Spleen (tissue), 11 donors: ENCODE results near the gene TRABD2A. TPM values are rescaled to one million over a fixed set of nuclear protein-coding genes. Genes with fewer than 3 reads are reported as not detected.

Experiments
- DNase-seq: peaks from one replicate; pipeline ENCODE4 v3.0.0-alpha.2; 2020
- H3K27ac ChIP-seq, 8 donors: fragments of 200-600 bp; sonication (generic) in 7 of 8; 1 replicate in 4 of 8; 2 replicates in 4 of 8; pipeline versions ENCODE4 v1.5.0 to v1.8.0; 2016 to 2021; ENCODE audit warnings: inconsistent platforms in 4 of 8, mild to moderate bottlenecking in 4 of 8, moderate library complexity in 1 of 8
- H3K27me3 ChIP-seq, 7 donors: fragments of 200-600 bp; sonication (generic) in 6 of 7; replicated peaks in 1 of 7; 1 replicate in 4 of 7; 2 replicates in 3 of 7; pipeline versions ENCODE4 v1.5.0 to v1.8.0; 2016 to 2021; ENCODE audit warnings: inconsistent platforms in 3 of 7, mild to moderate bottlenecking in 1 of 7
- H3K36me3 ChIP-seq, 6 donors: fragments of 200-600 bp; sonication (generic) in 5 of 6; 1 replicate in 4 of 6; 2 replicates in 2 of 6; pipeline versions ENCODE4 v1.5.0 to v1.8.0; 2016 to 2021; ENCODE audit warnings: inconsistent platforms in 2 of 6
- H3K4me1 ChIP-seq, 6 donors: fragments of 200-600 bp; sonication (generic) in 5 of 6; 1 replicate in 3 of 6; 2 replicates in 3 of 6; pipeline versions ENCODE4 v1.5.0 to v1.8.0; 2016 to 2021; ENCODE audit warnings: inconsistent platforms in 3 of 6
- H3K4me3 ChIP-seq, 8 donors: fragments of 200-600 bp; sonication (generic) in 7 of 8; 1 replicate in 4 of 8; 2 replicates in 4 of 8; pipeline versions ENCODE4 v1.5.0 to v1.8.0; 2016 to 2021; ENCODE audit warnings: inconsistent platforms in 4 of 8, mild to moderate bottlenecking in 4 of 8, moderate library complexity in 2 of 8
- H3K9me3 ChIP-seq, 8 donors: fragments of 200-600 bp; sonication (generic) in 7 of 8; 1 replicate in 4 of 8; 2 replicates in 4 of 8; pipeline versions ENCODE4 v1.5.0 to v1.8.0; 2016 to 2021; ENCODE audit warnings: inconsistent platforms in 4 of 8
- POLR2A ChIP-seq, 3 donors: fragments of 450-650 bp; IDR thresholded peaks; one replicate each; pipeline ENCODE4 v1.5.1; 2017; ENCODE audit warnings: antibody characterized with exemption in 3 of 3, mild to moderate bottlenecking in 1 of 3
- POLR2AphosphoS5 ChIP-seq, 3 donors: sonication (generic); formaldehyde crosslinking; IDR thresholded peaks; one replicate each; pipeline ENCODE4 v1.5.1; 2017; ENCODE audit warnings: antibody characterized with exemption in 3 of 3
- WGBS, 5 donors: extraction: QIAGEN DNeasy Blood & Tissue Kit in 3 of 5; methylation state at CpG; one replicate each; pipeline versions ENCODE4 v1.1.5 to v1.1.7; 2013 to 2018; 5-methylcytosine and 5-hydroxymethylcytosine counted together
- intact Hi-C: fragments of 100-400 bp; cut with DNase I; formaldehyde crosslinking; loops from one replicate; pipeline ENCODE4 v1.15.0; 2023; ENCODE audit warnings: low total_unique reads
- polyA plus RNA-seq, 3 donors: library from polyadenylated mRNA; stranded (reverse); fragments of 200-250 nt; gene quantifications; one replicate each; pipeline ENCODE4 v1.2.1, GENCODE V29; 2013
- total RNA-seq, 7 donors: library from RNA; depleted of rRNA in 3 of 7; stranded (reverse); fragments of >200 nt in 3 of 7; fragmentation: NEBNext Ultra II Directional in 4 of 7; extraction: Animal tissue kit (Norgen Biotek cat#: 25700) in 4 of 7; gene quantifications; one replicate each; pipeline versions ENCODE4 v1.1.0 to v1.2.1, GENCODE V29; 2016 to 2021
- TF ChIP-seq, protein P1 (sequence below), 11 experiments: fragments of 200-600 bp in 7 of 11; fragments of 450-650 bp in 4 of 11; sonication (generic) in 4 of 11; IDR thresholded peaks in 8 of 11; conservative IDR thresholded peaks in 3 of 11; 1 replicate in 7 of 11; 2 replicates in 4 of 11; pipeline versions ENCODE4 v1.4.0 to v1.8.0; 2016 to 2021; ENCODE audit warnings: antibody characterized with exemption in 11 of 11, inconsistent platforms in 4 of 11, mild to moderate bottlenecking in 1 of 11
- donor health status: healthy with polysubstance abuse.
- donor health status: DM: no; HTN: no; CAD: no; lungs with moderate emphysema.
- donor health status: DM: no; HTN: no; CAD: no.
- donor health status: Bipolar disorder and iron deficiency.
- donor health status: healthy.
- donor health status: DM: no; HTN: no; CAD: no.
- donor health status: DM: yes; HTN: yes; CAD: no.

Gene TRABD2A
- total and polyA plus RNA-seq, 10 donors: 4.5 to 12.5 (median 8.3) TPM

DNA sequence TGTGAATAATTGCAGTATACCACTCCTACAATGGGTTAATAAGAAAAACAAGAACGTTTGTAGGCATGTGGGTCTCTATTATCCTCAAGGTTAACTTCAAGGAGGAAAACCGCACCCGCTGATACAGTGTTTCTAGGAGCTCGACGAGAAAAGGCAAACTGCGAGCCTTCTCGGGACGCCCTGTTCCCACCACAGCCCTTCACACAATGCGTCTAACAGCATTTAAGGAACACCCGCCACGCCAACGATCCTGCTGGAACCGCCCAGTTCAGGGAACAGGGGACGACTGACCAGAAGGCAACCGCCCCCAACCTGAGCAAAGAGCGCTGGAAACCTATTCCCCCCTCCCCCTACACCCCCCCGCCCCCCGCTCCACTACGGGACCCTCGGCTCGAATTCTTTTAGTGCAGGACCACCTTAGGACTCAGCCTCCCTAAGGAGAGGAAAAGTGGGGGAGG, 23.9 kb upstream of the TRABD2A start:
- H3K4me1 ChIP-seq: peaks cover 13 to 62% (median 31%) of the 10 kb centered on the region in 6 donors
- peak overlapping the region; percentile 76 to 99 (median 96) for H3K4me3 ChIP-seq
- 1 to 2% (median 1%) methylated on average over 19 to 21 of the region's 21 CpGs for WGBS, 5 donors
- H3K36me3 ChIP-seq: peaks cover 0 to 6% (median 0%) of the 10 kb centered on the region in 6 donors
- DNase-seq: peak; percentile 90
- intact Hi-C loops: no loop called here
- TF ChIP-seq POLR2AphosphoS5 (IDR thresholded peaks at IDR 0.05) (peak in 2 of 3 donors; percentile 47 to 80), POLR2A (IDR thresholded peaks at IDR 0.05) (peak in 1 of 3 donors; percentile 43)
- TF ChIP-seq, protein P1, sequence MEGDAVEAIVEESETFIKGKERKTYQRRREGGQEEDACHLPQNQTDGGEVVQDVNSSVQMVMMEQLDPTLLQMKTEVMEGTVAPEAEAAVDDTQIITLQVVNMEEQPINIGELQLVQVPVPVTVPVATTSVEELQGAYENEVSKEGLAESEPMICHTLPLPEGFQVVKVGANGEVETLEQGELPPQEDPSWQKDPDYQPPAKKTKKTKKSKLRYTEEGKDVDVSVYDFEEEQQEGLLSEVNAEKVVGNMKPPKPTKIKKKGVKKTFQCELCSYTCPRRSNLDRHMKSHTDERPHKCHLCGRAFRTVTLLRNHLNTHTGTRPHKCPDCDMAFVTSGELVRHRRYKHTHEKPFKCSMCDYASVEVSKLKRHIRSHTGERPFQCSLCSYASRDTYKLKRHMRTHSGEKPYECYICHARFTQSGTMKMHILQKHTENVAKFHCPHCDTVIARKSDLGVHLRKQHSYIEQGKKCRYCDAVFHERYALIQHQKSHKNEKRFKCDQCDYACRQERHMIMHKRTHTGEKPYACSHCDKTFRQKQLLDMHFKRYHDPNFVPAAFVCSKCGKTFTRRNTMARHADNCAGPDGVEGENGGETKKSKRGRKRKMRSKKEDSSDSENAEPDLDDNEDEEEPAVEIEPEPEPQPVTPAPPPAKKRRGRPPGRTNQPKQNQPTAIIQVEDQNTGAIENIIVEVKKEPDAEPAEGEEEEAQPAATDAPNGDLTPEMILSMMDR (IDR thresholded peaks at IDR 0.05 in 8 of 11, conservative IDR thresholded peaks at IDR 0.05 in 3 of 11): no peak
- peak overlapping the region; percentile 92 to 99 (median 97) for H3K27ac ChIP-seq
- H3K9me3 ChIP-seq: no peaks in the 10 kb centered on the region
- no peaks in the 10 kb centered on the region for H3K27me3 ChIP-seq

- Histone ChIP-seq H3K4me3 (peak overlapping the region in 2 of 8 donors; percentile 76 to 96), H3K27ac (peak overlapping the region in 7 of 8 donors; percentile 92 to 99 (median 98))
- TF ChIP-seq, protein P1 (IDR thresholded peaks at IDR 0.05 in 8 of 11, conservative IDR thresholded peaks at IDR 0.05 in 3 of 11): no peak
- TF ChIP-seq POLR2A (IDR thresholded peaks at IDR 0.05): no peak
These were observed 23.3 kb upstream of the TRABD2A start for GRCh38 chr2:84904151-84904550.

GRCh38 chr2:84902526-84902925, 21.6 kb upstream of the TRABD2A start:
- Histone ChIP-seq H3K9me3 (no peaks in the 10 kb centered on the region), H3K4me1 (peaks cover 16 to 63% (median 36%) of the 10 kb centered on the region in 6 donors), H3K27ac (no peak overlapping the region), H3K27me3 (no peaks in the 10 kb centered on the region), H3K4me3 (no peak overlapping the region), H3K36me3 (peaks cover 0 to 6% (median 0%) of the 10 kb centered on the region in 6 donors)
- intact Hi-C loops: no loop called here
- WGBS, 5 donors: 94 to 98% (median 97%) methylated on average over 4 of the region's 4 CpGs
- TF ChIP-seq, protein P1 (IDR thresholded peaks at IDR 0.05 in 8 of 11, conservative IDR thresholded peaks at IDR 0.05 in 3 of 11): no peak
- TF ChIP-seq POLR2A (IDR thresholded peaks at IDR 0.05) (no peak), POLR2AphosphoS5 (IDR thresholded peaks at IDR 0.05) (no peak)
- no peak for DNase-seq

More at GRCh38 chr2:84904151-84904550, 23.3 kb upstream of the TRABD2A start:
- Histone ChIP-seq H3K4me1 (peaks cover 14 to 63% (median 35%) of the 10 kb centered on the region in 6 donors), H3K36me3 (peaks cover 0 to 6% (median 0%) of the 10 kb centered on the region in 6 donors), H3K9me3 (no peaks in the 10 kb centered on the region), H3K27me3 (no peaks in the 10 kb centered on the region)
- intact Hi-C loops: no loop called here
- 75 to 88% (median 82%) methylated on average over 9 of the region's 9 CpGs for WGBS, 5 donors
- DNase-seq: peak; percentile 58

GRCh38 chr2:84901593-84902120, 20.8 kb upstream of the TRABD2A start:
- 59 to 94% (median 62%) methylated on average over 2 of the region's 2 CpGs for WGBS, 5 donors
- no peaks in the 10 kb centered on the region for H3K27me3 ChIP-seq
- no peak overlapping the region for H3K4me3 ChIP-seq
- no peak for TF ChIP-seq POLR2A (IDR thresholded peaks at IDR 0.05)
- TF ChIP-seq, protein P1 (IDR thresholded peaks at IDR 0.05 in 8 of 11, conservative IDR thresholded peaks at IDR 0.05 in 3 of 11): no peak
- TF ChIP-seq POLR2AphosphoS5 (IDR thresholded peaks at IDR 0.05): no peak
- peaks cover 0 to 4% (median 0%) of the 10 kb centered on the region in 6 donors for H3K36me3 ChIP-seq
- peaks cover 13 to 63% (median 33%) of the 10 kb centered on the region in 6 donors for H3K4me1 ChIP-seq
- peak overlapping the region in 1 of 8 donors; percentile 1 for H3K27ac ChIP-seq
- H3K9me3 ChIP-seq: no peaks in the 10 kb centered on the region
- DNase-seq: no peak
- intact Hi-C loops: no loop called here
